SK-N-SH treated with all-trans-retinoic acid at 6 μM for 48 hours (cell line): ENCODE data around the gene RRAD.

Experiments used
- ARNTL ChIP-seq: fragments of 450-650 bp; formaldehyde crosslinking; IDR thresholded peaks from 2 replicates; pipeline ENCODE4 v1.5.0; 2020; ENCODE audit warnings: low read depth, mild to moderate bottlenecking, moderate library complexity, borderline replicate concordance
- SNAI2 ChIP-seq: fragments of 250-450 bp; sonication (Bioruptor Pico); IDR thresholded peaks from 2 replicates; pipeline ENCODE4 v1.5.0; 2020; ENCODE audit warnings: mild to moderate bottlenecking, moderate library complexity

- TF ChIP-seq SNAI2 (CRISPR knock-in tag) (no peak), ARNTL (CRISPR knock-in tag) (no peak)
These were observed 22.4 kb downstream of the RRAD start for GRCh38 chr16:66902648-66903543.
